MM.1S (cell line): ENCODE measurements around the gene TRIB2.

ENCODE experiments used
- CTCF ChIP-seq: fragments of 300-600 bp; sonication (generic); IDR thresholded peaks from 2 replicates; pipeline ENCODE4 v1.5.1; 2016; ENCODE audit warnings: antibody characterized with exemption, low read length, mixed read lengths
- EZH2 ChIP-seq: fragments of 300-600 bp; sonication (generic); optimal IDR thresholded peaks from 2 replicates; pipeline ENCODE3; 2017; ENCODE audit warnings: low read depth, mild to moderate bottlenecking, antibody characterized with exemption, low read length, mixed read lengths

GRCh38 chr2:12787891-12788801, 71.4 kb downstream of the TRIB2 start:
- TF ChIP-seq EZH2 = no peak
- no peak for TF ChIP-seq CTCF
